Measurements from ENCODE around the gene PDE11A. TPM values are rescaled to one million over a fixed set of nuclear protein-coding genes. Genes with fewer than 3 reads are reported as not detected.

Gene PDE11A
- total RNA-seq, 1 experiment from 2014 or later, result not detected

GRCh38 chr2:177669625-177670330, 402.8 kb downstream of the PDE11A start:
- H3K36me3 Mint-ChIP-seq (ENCODE audit: insufficient read depth, unreplicated experiment), result no peaks in the 10 kb centered on the region
- ChIA-PET CTCF (interaction anchor here (0.6 to 1.2 kb wide), 4 partner anchors 9 to 54 kb away, joined by 3 to 4 read pairs (median 3); no protein-coding TSS in a partner anchor), POLR2A (interaction anchor here (1.3 kb wide), 1 partner anchor 9 kb away, joined by 3 read pairs; no protein-coding TSS in a partner anchor)

GRCh38 chr2:177669201-177669600, 403.4 kb downstream of the PDE11A start:
- Mint-ChIP-seq H3K4me1 (ENCODE audit: insufficient read depth, unreplicated experiment) (no peaks in the 10 kb centered on the region), H3K36me3 (ENCODE audit: insufficient read depth, unreplicated experiment) (no peaks in the 10 kb centered on the region), H3K4me3 (ENCODE audit: unreplicated experiment) (no peak overlapping the region), H3K27ac (ENCODE audit: low read depth, unreplicated experiment) (no peak overlapping the region), H3K9me3 (ENCODE audit: unreplicated experiment) (no peaks in the 10 kb centered on the region), H3K27me3 (ENCODE audit: insufficient read depth, unreplicated experiment) (peaks cover 11% of the 10 kb centered on the region)
- no peak for DNase-seq (ENCODE audit: unreplicated experiment)
- ChIA-PET POLR2A (interaction anchor here (0.6 to 1.3 kb wide), 2 partner anchors 10 to 21 kb away, joined by 3 read pairs; no protein-coding TSS in a partner anchor), CTCF (interaction anchor here (0.6 to 1.4 kb wide), 4 partner anchors 9 to 35 kb away, joined by 3 to 5 read pairs (median 4); no protein-coding TSS in a partner anchor)
- intact Hi-C loops (cut with micrococcal nuclease), result no loop called here
- no TSS peak for BruUV-seq (replicated peaks)
- TF ChIP-seq CTCF (IDR thresholded peaks at IDR 0.05; ENCODE audit: unreplicated experiment), result no peak

More at GRCh38 chr2:177669625-177670330, 402.8 kb downstream of the PDE11A start:
- no peak overlapping the region for H3K27ac Mint-ChIP-seq (ENCODE audit: low read depth, unreplicated experiment)
- H3K27me3 Mint-ChIP-seq (ENCODE audit: insufficient read depth, unreplicated experiment), result peaks cover 11% of the 10 kb centered on the region
- DNase-seq (ENCODE audit: unreplicated experiment), result peak; percentile 8
- H3K9me3 Mint-ChIP-seq (ENCODE audit: unreplicated experiment), result no peaks in the 10 kb centered on the region
- no TSS peak for BruUV-seq (replicated peaks)
- intact Hi-C loops (cut with micrococcal nuclease), result no loop called here
- TF ChIP-seq CTCF (IDR thresholded peaks at IDR 0.05; ENCODE audit: unreplicated experiment), result no peak
- no peak overlapping the region for H3K4me3 Mint-ChIP-seq (ENCODE audit: unreplicated experiment)
- no peaks in the 10 kb centered on the region for H3K4me1 Mint-ChIP-seq (ENCODE audit: insufficient read depth, unreplicated experiment)

GRCh38 chr2:177668617-177669016, 404.0 kb downstream of the PDE11A start:
- no TSS peak for BruUV-seq (replicated peaks)
- peaks cover 11% of the 10 kb centered on the region for H3K27me3 Mint-ChIP-seq (ENCODE audit: insufficient read depth, unreplicated experiment)
- H3K27ac Mint-ChIP-seq (ENCODE audit: low read depth, unreplicated experiment), result no peak overlapping the region
- TF ChIP-seq CTCF (IDR thresholded peaks at IDR 0.05; ENCODE audit: unreplicated experiment), result no peak
- H3K9me3 Mint-ChIP-seq (ENCODE audit: unreplicated experiment), result no peaks in the 10 kb centered on the region
- no peak overlapping the region for H3K4me3 Mint-ChIP-seq (ENCODE audit: unreplicated experiment)
- intact Hi-C loops (cut with micrococcal nuclease), result no loop called here
- no peaks in the 10 kb centered on the region for H3K36me3 Mint-ChIP-seq (ENCODE audit: insufficient read depth, unreplicated experiment)
- CTCF ChIA-PET, result interaction anchor here (0.6 to 1.4 kb wide), 5 partner anchors 24 to 770 kb away, joined by 3 to 5 read pairs (median 3); no protein-coding TSS in a partner anchor
- DNase-seq (ENCODE audit: unreplicated experiment), result no peak
- H3K4me1 Mint-ChIP-seq (ENCODE audit: insufficient read depth, unreplicated experiment), result no peaks in the 10 kb centered on the region
- POLR2A ChIA-PET, result interaction anchor here (0.6 kb wide), 1 partner anchor 20 kb away, joined by 3 read pairs; no protein-coding TSS in a partner anchor

- CTCF ChIA-PET, result interaction anchor here (0.6 to 1.0 kb wide), 2 partner anchors 13 to 35 kb away, joined by 3 read pairs; no protein-coding TSS in a partner anchor
- H3K27me3 Mint-ChIP-seq (ENCODE audit: insufficient read depth, unreplicated experiment), result peaks cover 11% of the 10 kb centered on the region
Observed at GRCh38 chr2:177667626-177668025, 405.0 kb downstream of the PDE11A start.

More at GRCh38 chr2:177667626-177668025, 405.0 kb downstream of the PDE11A start:
- H3K4me1 Mint-ChIP-seq (ENCODE audit: insufficient read depth, unreplicated experiment), result no peaks in the 10 kb centered on the region
- DNase-seq (ENCODE audit: unreplicated experiment), result peak; percentile 60
- H3K36me3 Mint-ChIP-seq (ENCODE audit: insufficient read depth, unreplicated experiment), result no peaks in the 10 kb centered on the region
- H3K9me3 Mint-ChIP-seq (ENCODE audit: unreplicated experiment), result no peaks in the 10 kb centered on the region
- no TSS peak for BruUV-seq (replicated peaks)
- intact Hi-C loops (cut with micrococcal nuclease), result no loop called here
- no peak overlapping the region for H3K4me3 Mint-ChIP-seq (ENCODE audit: unreplicated experiment)
- no peak overlapping the region for H3K27ac Mint-ChIP-seq (ENCODE audit: low read depth, unreplicated experiment)
- TF ChIP-seq CTCF (IDR thresholded peaks at IDR 0.05; ENCODE audit: unreplicated experiment), result no peak
- POLR2A ChIA-PET, result no interaction called here

Data from MCF 10A (cell line).